SJSA1 (cell line): Measurements from ENCODE around the gene HOXA9. TPM values are rescaled to one million over a fixed set of nuclear protein-coding genes. Genes with fewer than 3 reads are reported as not detected.

ENCODE experiments used
- DNase-seq, 2 experiments: peaks; one replicate each; pipeline ENCODE4 v3.0.0-alpha.2; 2015 to 2020; ENCODE audit warnings: low spot score in 2 of 2, low read depth in 1 of 2
- H3K27ac ChIP-seq: fragments of 250-450 bp; sonication (Bioruptor Pico); 2 replicates; pipeline ENCODE4 v1.5.1; 2020; ENCODE audit warnings: mild to moderate bottlenecking, moderate library complexity
- H3K27me3 ChIP-seq: fragments of 250-450 bp; sonication (Bioruptor Pico); replicated peaks from 2 replicates; pipeline ENCODE4 v1.5.1; 2020; ENCODE audit warnings: mild to moderate bottlenecking, moderate library complexity
- H3K36me3 ChIP-seq: fragments of 250-450 bp; sonication (Bioruptor Pico); 2 replicates; pipeline ENCODE4 v1.5.1; 2020; ENCODE audit warnings: mild to moderate bottlenecking
- H3K4me1 ChIP-seq: fragments of 250-450 bp; sonication (Bioruptor Pico); replicated peaks from 2 replicates; pipeline ENCODE4 v1.6.1; 2021; ENCODE audit warnings: mild to moderate bottlenecking
- H3K4me3 ChIP-seq: fragments of 250-450 bp; sonication (Bioruptor Pico); 2 replicates; pipeline ENCODE4 v1.5.1; 2020; ENCODE audit warnings: mild to moderate bottlenecking
- H3K9me3 ChIP-seq: fragments of 250-450 bp; sonication (Bioruptor Pico); replicated peaks from 2 replicates; pipeline ENCODE4 v1.5.1; 2020; ENCODE audit warnings: mild to moderate bottlenecking
- total RNA-seq: library from RNA; depleted of rRNA; stranded (reverse); fragments of >200 nt; shearing (Covaris generic); gene quantifications from 2 replicates; pipeline ENCODE4 v1.2.3, GENCODE V29; 2014

Gene HOXA9
- total RNA-seq, 1 experiment from 2014 or later: 16.3 TPM

DNA sequence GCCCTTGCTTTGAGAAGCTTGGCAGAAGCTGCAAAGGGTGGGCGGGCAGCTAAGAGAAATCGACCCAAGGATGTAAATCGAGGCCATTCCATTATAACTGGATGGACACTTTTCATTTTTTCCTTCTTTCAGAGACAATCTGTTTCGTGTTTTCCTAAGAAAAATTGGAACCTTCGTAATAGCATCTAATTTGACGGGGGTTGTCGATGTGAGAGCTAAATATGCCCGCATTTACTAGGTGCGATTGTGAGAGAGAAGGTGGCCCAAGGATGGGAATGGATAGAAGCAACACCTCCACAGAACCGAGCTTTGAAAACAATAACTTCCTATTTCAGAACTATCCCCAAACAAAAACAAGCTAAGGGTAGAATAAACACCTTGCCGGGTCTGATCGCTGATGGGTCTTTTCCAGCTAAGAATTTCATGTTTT lies 33.9 kb downstream of the HOXA9 start:
- H3K4me3 ChIP-seq: peak overlapping the region; percentile 89
- no peaks in the 10 kb centered on the region for H3K9me3 ChIP-seq
- DNase-seq: no peak
- H3K36me3 ChIP-seq: 0 out of 2 replicates have a peak, but pooled peaks cover 12% of the 10 kb centered on the region
- no peaks in the 10 kb centered on the region for H3K27me3 ChIP-seq
- H3K4me1 ChIP-seq: peaks cover 53% of the 10 kb centered on the region
- peak overlapping the region; percentile 76 for H3K27ac ChIP-seq

DNA sequence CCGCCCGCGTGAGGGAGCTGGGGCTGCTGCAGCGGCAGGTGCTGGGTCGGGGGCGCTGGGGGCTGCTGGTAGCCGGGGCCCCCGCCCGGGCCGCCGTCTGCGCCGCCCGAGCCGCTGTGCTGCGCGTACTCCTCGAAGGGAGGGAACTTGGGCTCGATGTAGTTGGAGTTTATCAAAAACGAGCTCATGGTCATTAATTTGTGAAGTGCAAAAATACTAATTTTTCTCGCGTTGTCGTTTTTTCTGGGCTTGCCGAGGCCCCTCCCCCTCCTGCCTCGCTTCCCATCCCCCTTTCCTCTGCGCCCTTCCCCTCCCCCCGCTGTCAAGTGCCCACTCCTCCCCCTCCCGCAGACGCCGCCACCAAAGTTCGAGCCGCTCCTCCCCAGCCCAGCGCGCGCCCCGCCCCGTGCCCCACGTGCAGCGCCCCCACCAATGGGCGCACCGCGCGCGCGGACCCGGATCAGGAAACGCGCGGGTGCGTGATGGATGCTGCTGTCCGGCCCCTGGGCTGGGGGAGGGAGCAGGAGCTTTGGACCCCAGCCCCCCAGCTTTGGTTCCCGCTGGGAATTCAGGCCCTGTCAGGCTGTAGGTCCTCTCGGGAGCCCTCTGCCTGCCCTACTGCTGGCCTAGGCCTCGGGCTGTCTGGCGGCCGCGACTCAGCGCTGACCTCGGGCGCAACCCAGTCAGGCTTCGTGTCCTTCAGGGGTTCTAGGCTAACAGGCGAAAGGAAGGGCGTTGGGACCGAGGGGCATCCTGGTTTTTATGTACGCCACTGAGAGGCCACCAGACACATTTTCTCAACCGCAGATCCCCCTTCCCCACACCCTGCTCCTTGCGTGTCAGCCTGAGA lies 34.6 kb downstream of the HOXA9 start, which contains the start of gene HOXA4:
Gene HOXA4 (minus strand): TSS at position 218 of the 850 bp plus-strand sequence. CDS start 24 bp downstream, at position 194.
- H3K27ac ChIP-seq: peak within 1 kb of the TSS; percentile 76
- 0 out of 2 replicates have a peak, but pooled peaks cover 12% of the 10 kb centered on the region for H3K36me3 ChIP-seq
- DNase-seq: peak; percentile 77 to 95
- no peaks in the 10 kb centered on the region for H3K27me3 ChIP-seq
- H3K9me3 ChIP-seq: no peaks in the 10 kb centered on the region
- peak within 1 kb of the TSS; percentile 89 for H3K4me3 ChIP-seq
- peaks cover 47% of the 10 kb centered on the region for H3K4me1 ChIP-seq

DNA sequence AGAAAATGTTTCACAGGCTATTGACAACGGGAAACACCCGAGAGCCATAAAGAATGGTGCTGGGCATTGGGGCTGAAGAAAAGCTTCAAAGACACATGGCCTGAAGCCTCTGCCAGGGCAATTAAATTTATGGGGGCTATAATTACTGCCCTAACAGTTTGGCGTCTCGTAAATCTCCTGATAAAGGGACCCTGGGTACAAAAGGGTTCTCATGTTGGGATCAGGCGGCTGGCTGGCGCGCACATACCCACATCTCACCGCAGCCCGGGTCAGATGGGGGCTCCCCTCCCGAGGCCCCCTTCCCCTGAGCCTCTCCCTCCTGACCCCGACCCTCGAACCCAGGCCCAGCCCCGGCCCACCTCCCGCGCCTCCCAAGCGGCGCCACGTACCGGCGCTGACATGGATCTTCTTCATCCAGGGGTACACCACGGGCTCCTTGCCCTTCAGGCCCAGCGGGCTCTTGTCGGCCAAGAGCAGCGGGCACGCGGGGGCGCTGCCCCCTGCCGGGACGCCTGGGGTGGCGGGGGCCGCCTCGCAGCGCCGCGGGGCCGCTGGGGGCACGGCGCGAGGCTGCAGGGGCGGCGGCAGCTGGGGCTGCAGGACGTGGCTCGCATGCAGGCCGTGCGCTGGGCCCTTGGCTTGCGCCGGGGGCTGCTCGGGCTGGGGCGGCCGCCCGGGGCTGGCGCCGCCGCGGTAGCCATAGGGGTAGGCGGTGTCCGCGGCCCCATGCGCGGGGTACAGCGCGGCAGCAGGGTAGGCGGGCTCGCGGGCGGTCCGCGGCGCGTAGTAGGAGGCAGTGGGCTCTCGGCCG lies 35.4 kb downstream of the HOXA9 start:
- Histone ChIP-seq H3K27me3 (no peaks in the 10 kb centered on the region), H3K4me3 (peak overlapping the region; percentile 89), H3K4me1 (peaks cover 39% of the 10 kb centered on the region), H3K27ac (peak overlapping the region; percentile 56), H3K9me3 (no peaks in the 10 kb centered on the region), H3K36me3 (0 out of 2 replicates have a peak, but pooled peaks cover 12% of the 10 kb centered on the region)
- peak in 1 of 2 experiments; percentile 61 for DNase-seq

DNA sequence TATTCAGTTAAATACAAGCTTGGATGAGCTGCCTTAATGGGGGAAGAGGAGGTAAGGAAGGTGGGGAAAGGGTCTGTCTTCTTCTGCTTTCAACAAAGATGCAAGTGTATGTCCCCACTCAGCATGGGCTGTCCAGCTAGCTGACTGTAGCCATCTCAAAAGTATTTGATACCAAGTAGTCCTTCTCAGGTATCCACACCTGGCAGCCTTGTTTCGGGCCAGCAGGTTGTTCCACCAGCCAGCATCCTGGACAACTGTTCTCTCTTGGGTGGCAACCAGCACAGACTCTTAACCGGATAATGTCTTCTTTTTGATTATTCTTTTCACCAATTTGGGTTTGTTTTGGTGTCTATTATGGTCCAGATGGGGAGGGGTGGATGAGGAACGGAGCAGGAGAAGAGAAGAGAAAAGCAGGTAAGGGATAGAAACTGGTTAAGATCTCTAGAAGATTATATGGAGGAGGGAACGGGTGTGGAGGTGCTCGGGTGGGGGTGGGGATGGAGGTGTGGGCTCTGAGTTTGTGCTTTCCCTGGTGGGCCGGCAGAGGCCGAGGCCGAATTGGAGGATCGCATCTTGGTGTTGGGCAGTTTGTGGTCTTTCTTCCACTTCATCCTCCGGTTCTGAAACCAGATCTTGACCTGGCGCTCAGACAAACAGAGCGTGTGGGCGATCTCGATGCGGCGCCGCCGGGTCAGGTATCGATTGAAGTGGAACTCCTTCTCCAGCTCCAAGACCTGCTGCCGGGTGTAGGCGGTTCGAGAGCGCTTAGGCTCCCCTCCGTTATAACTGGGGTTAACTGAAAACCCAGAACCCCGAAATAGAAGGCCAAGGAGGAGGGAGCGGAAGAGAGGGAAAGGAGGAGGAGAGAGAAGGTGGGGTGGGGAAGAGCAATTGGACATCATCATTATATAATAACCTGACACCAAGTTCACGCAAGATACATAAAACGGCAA lies 36.3 kb downstream of the HOXA9 start:
- no peaks in the 10 kb centered on the region for H3K27me3 ChIP-seq
- H3K4me3 ChIP-seq: peak overlapping the region; percentile 89; the same call in 1 of the 2 replicates
- H3K9me3 ChIP-seq: no peaks in the 10 kb centered on the region
- peak in 1 of 2 experiments; percentile 31 for DNase-seq
- H3K4me1 ChIP-seq: peaks cover 30% of the 10 kb centered on the region
- 0 out of 2 replicates have a peak, but pooled peaks cover 12% of the 10 kb centered on the region for H3K36me3 ChIP-seq
- H3K27ac ChIP-seq: no peak overlapping the region

DNA sequence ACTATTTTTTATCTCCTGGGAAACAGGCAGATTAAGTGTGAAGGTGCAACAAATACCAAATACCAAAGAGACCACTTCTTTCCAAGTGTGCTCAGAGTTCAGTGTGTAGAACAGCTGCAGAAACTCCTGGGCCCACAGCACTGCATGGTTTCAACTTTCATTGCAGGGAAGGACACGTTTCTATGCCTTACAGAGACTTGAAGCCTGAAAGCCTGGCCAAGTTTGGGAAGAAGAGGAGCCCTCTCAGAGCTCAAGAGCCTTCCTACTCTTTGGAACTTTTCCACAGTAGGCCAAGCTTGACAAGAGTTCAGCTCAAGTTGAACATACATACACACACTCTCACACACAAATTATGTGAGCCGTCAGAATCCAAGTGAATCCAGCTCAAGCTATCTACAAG lies 37.3 kb downstream of the HOXA9 start:
- Histone ChIP-seq H3K27ac (no peak overlapping the region), H3K27me3 (no peaks in the 10 kb centered on the region), H3K9me3 (no peaks in the 10 kb centered on the region), H3K36me3 (0 out of 2 replicates have a peak, but pooled peaks cover 12% of the 10 kb centered on the region), H3K4me1 (peaks cover 20% of the 10 kb centered on the region), H3K4me3 (no peak overlapping the region)
- DNase-seq: peak in 1 of 2 experiments; percentile 12

DNA sequence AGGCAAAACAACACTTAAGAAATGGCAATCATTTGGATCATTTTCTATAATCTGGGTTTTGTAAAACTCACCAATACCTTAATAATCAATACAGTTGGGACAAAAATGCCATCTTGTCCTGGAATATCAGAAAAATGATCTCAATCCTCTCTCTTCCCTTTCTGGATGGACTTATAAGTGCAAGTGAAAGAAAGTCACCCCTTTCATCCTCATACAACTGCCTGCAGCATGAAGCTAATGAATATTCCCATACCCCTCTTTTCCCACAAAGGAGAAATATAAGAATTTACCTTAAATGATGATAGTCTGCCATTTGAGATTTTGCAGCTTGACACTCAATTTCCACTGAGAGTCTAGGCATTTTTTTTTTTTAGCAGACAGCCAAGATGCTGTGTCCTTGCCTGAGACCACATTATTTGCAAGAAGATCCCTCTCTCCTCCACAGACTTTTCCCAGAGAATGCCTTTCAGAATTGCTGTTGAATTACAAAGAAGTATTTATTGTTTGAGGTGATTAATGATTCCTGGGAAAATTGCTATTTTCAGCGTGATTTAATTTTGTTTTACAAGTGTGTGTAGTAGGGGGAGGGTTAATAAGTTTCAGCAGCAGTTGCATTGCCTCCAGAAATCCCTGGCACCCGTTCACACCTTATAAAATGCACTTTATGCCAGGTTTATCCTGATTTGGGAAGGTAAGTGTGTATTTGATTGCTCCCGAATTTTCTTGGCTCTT lies 38.6 kb downstream of the HOXA9 start:
- peaks cover 18% of the 10 kb centered on the region for H3K4me1 ChIP-seq

DNA sequence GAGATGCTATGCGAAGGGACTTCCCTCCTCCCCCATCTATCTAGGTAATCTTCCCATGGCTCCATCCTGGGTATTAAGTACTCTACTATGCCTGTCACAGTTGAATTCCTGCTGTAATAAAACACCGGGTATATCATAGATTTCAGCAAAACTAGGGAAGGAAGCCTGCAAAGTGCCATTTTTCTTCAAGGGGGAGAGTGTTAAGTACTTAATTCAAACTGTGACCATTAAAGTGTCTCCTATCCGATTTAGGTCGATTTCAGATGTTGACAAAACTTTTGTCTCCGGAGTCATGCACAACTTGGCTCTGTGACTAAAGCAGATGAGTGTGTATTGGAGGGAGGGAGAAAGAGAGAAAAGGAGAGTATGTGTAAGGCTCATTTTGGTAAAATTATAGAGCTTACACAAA lies 39.3 kb downstream of the HOXA9 start:
- Histone ChIP-seq H3K36me3 (peaks cover 12% of the 10 kb centered on the region; the same call in 1 of the 2 replicates), H3K27ac (no peak overlapping the region), H3K4me1 (peaks cover 18% of the 10 kb centered on the region), H3K27me3 (no peaks in the 10 kb centered on the region), H3K9me3 (no peaks in the 10 kb centered on the region), H3K4me3 (no peak overlapping the region)
- DNase-seq: peak in 1 of 2 experiments; percentile 6

More for the DNA sequence above, 38.6 kb downstream of the HOXA9 start:
- Histone ChIP-seq H3K4me3 (no peak overlapping the region), H3K9me3 (no peaks in the 10 kb centered on the region), H3K27ac (no peak overlapping the region), H3K36me3 (0 out of 2 replicates have a peak, but pooled peaks cover 12% of the 10 kb centered on the region), H3K27me3 (no peaks in the 10 kb centered on the region)
- no peak for DNase-seq

DNA sequence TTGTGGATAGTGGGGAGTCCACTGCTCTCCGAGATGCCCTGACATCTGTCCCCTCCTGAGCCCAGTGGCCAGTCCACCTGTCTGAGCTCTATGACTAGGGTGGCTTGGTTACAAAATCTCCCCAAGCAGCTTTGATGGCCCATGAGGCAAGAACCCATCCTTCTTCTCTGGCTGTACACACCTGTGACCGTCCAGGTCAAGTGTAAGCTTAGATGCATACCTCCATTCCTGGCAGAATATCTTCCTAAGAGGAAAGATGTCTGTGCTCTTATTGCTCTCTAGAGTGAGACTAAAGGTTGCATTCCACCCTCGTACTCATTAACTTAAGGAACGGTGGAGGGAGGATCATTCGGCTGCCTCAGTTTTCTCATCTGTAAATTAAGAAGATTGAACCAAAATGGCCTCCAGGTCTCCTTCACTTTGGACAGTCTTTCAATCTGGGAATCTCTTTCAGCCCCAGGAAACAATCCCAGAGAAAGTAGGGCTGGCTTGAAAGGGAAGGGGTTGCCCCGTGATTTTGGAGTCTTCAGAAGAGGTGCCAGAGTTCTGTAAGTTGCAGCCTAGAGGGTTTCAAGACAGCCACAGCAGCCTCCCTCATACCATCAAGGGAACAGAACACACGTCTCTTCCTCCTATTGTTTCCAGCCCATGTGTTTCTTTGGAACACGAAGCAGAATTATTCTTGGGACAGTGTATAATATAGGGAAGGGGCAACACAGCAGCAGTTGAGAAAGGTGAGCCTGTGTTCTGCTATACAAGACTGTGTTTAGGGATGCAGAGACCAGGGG lies 40.2 kb downstream of the HOXA9 start:
- Histone ChIP-seq H3K4me3 (no peak overlapping the region), H3K27ac (no peak overlapping the region)

DNA sequence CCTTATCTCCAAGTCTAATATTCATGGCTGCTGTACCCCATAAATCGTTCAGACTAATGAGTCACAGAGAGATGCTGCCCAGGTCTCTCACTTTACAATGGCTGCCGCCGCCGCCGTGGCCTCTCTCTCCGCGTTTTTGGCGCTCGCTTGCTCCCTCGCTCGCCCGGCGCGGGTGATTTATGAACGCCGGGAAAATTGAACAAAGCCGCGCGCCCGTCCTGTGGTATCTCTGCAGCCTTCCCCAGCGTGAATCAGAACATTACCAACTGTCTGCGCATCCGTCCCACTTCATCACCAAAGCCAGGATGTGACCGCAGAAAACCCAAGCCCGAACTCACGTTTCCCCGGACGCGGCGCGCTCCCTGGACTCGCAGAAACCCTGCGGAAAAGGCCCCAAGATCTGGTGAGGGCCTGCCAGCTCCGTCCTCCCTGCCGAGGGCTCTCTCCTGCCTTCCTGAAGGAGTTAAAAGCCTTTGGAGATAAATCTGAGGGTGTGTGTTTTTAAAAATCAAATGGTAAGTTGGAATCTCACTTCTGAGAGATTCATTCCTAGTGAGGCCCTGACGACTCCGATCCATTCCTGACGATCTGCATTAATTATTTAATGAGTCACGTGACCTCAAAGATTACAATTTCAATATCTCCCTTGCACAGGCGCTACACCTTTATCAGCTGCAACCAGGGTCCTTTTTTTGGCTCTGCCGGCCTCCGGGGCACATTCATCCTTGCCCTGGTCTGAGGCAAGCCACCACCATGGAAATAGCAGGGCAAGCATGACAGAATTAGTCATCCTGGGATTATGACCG lies 41.0 kb downstream of the HOXA9 start:
- Histone ChIP-seq H3K4me1 (peaks cover 13% of the 10 kb centered on the region), H3K4me3 (no peak overlapping the region), H3K9me3 (no peaks in the 10 kb centered on the region), H3K27me3 (no peaks in the 10 kb centered on the region), H3K36me3 (peaks cover 9% of the 10 kb centered on the region; the same call in 1 of the 2 replicates), H3K27ac (no peak overlapping the region)
- peak in 1 of 2 experiments; percentile 32 for DNase-seq

More for the DNA sequence above, 40.2 kb downstream of the HOXA9 start:
- Histone ChIP-seq H3K36me3 (peaks cover 9% of the 10 kb centered on the region; the same call in 1 of the 2 replicates), H3K9me3 (no peaks in the 10 kb centered on the region), H3K4me1 (peaks cover 19% of the 10 kb centered on the region), H3K27me3 (no peaks in the 10 kb centered on the region)
- DNase-seq: peak in 1 of 2 experiments; percentile 24

DNA sequence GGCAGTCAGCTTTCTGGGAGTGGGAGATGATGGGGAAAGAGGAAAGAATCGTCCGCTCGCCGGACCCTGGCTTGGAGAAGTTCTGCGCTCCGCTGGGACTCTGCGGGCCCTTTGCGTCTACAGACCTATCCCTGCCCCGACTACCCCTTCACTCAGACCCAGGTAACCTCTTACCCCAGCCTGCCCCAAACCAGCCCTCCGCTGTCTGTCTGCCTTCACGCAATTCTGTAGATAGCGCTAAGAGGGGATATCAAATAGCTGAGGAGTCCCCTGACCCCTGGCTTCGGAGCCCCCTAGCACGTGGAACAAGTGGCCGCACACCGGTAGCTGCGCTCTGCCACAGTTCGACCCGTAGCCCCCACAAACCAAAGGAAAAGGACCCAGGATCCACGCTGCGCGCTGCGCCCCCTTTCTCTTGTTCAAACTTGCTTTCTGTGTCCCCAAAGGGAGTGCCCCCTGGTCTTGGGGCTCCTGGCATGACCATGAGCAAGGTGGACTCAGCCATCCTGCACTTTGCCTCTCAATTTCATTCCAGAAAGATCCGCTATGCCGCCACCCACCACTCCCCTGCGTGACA lies 41.8 kb downstream of the HOXA9 start:
- Histone ChIP-seq H3K27ac (no peak overlapping the region), H3K27me3 (no peaks in the 10 kb centered on the region), H3K4me3 (no peak overlapping the region), H3K4me1 (peaks cover 13% of the 10 kb centered on the region), H3K36me3 (peaks cover 8% of the 10 kb centered on the region; the same call in 1 of the 2 replicates), H3K9me3 (no peaks in the 10 kb centered on the region)
- peak in 1 of 2 experiments; percentile 10 for DNase-seq
